HUES48 (cell line): Measurements from ENCODE around the gene GPX4.

Experiments used
- H3K27ac ChIP-seq: one replicate; pipeline ENCODE4 v1.7.0; 2013; ENCODE audit warnings: low read depth, low read length, inconsistent platforms
- H3K27me3 ChIP-seq: 2 replicates; pipeline ENCODE4 v1.6.1; 2013; ENCODE audit warnings: mild to moderate bottlenecking, low read length; ENCODE audit not compliant: control insufficient read depth, insufficient read depth
- H3K36me3 ChIP-seq: 2 replicates; pipeline ENCODE4 v1.6.1; 2013; ENCODE audit warnings: low read length; ENCODE audit not compliant: control insufficient read depth, insufficient read depth
- H3K4me1 ChIP-seq: 2 replicates; pipeline ENCODE4 v1.6.1; 2013; ENCODE audit warnings: mild to moderate bottlenecking, low read length; ENCODE audit not compliant: control insufficient read depth, insufficient read depth
- H3K4me3 ChIP-seq: 2 replicates; pipeline ENCODE4 v1.5.1; 2013; ENCODE audit warnings: mild to moderate bottlenecking, low read depth, low read length
- H3K9ac ChIP-seq: 2 replicates; pipeline ENCODE4 v1.6.1; 2013; ENCODE audit warnings: mild to moderate bottlenecking, low read depth, low read length, moderate library complexity
- H3K9me3 ChIP-seq: 2 replicates; pipeline ENCODE4 v1.6.1; 2013; ENCODE audit warnings: low read length; ENCODE audit not compliant: control insufficient read depth, insufficient read depth

GPX4 gene

GRCh38 chr19:1106841-1107660 lies 3.3 kb downstream of the GPX4 start:
- H3K36me3 ChIP-seq = peaks cover 35% of the 10 kb centered on the region
- H3K4me1 ChIP-seq = peaks cover 5% of the 10 kb centered on the region
- no peak overlapping the region for H3K4me3 ChIP-seq
- H3K9me3 ChIP-seq = no peaks in the 10 kb centered on the region
- H3K9ac ChIP-seq = no peak overlapping the region
- no peaks in the 10 kb centered on the region for H3K27me3 ChIP-seq
- peak overlapping the region; percentile 37 for H3K27ac ChIP-seq

- Histone ChIP-seq H3K9ac (no peak overlapping the region), H3K27me3 (no peaks in the 10 kb centered on the region), H3K36me3 (peaks cover 35% of the 10 kb centered on the region), H3K27ac (peak overlapping the region; percentile 37), H3K9me3 (no peaks in the 10 kb centered on the region), H3K4me1 (peaks cover under 1% of the 10 kb centered on the region; the same call in 1 of the 2 replicates), H3K4me3 (no peak overlapping the region)
Observed at GRCh38 chr19:1107661-1108261, 4.0 kb downstream of the GPX4 start.

- H3K9ac ChIP-seq = no peak overlapping the region
Observed at GRCh38 chr19:1108291-1109031, 4.7 kb downstream of the GPX4 start.

GRCh38 chr19:1109032-1109551 lies 5.3 kb downstream of the GPX4 start:
- peaks cover 36% of the 10 kb centered on the region for H3K36me3 ChIP-seq
- H3K4me1 ChIP-seq = no peaks in the 10 kb centered on the region; the same call in 1 of the 2 replicates
- no peak overlapping the region for H3K4me3 ChIP-seq
- no peaks in the 10 kb centered on the region for H3K27me3 ChIP-seq
- no peak overlapping the region for H3K9ac ChIP-seq
- no peaks in the 10 kb centered on the region for H3K9me3 ChIP-seq
- H3K27ac ChIP-seq = no peak overlapping the region

More at GRCh38 chr19:1108291-1109031, 4.7 kb downstream of the GPX4 start:
- Histone ChIP-seq H3K4me3 (no peak overlapping the region), H3K9me3 (no peaks in the 10 kb centered on the region), H3K36me3 (peaks cover 35% of the 10 kb centered on the region), H3K4me1 (no peaks in the 10 kb centered on the region; the same call in 1 of the 2 replicates), H3K27ac (no peak overlapping the region), H3K27me3 (no peaks in the 10 kb centered on the region)

GRCh38 chr19:1109697-1110671 lies 6.2 kb downstream of the GPX4 start:
- no peaks in the 10 kb centered on the region for H3K27me3 ChIP-seq
- H3K27ac ChIP-seq = no peak overlapping the region
- no peaks in the 10 kb centered on the region for H3K9me3 ChIP-seq
- peaks cover 40% of the 10 kb centered on the region for H3K36me3 ChIP-seq
- H3K9ac ChIP-seq = no peak overlapping the region
- no peaks in the 10 kb centered on the region; the same call in 1 of the 2 replicates for H3K4me1 ChIP-seq
- H3K4me3 ChIP-seq = no peak overlapping the region

- Histone ChIP-seq H3K27ac (no peak overlapping the region), H3K27me3 (no peaks in the 10 kb centered on the region), H3K4me1 (no peaks in the 10 kb centered on the region; the same call in 1 of the 2 replicates), H3K9me3 (no peaks in the 10 kb centered on the region), H3K36me3 (peaks cover 38% of the 10 kb centered on the region), H3K9ac (no peak overlapping the region), H3K4me3 (no peak overlapping the region)
Observed at GRCh38 chr19:1110809-1111640, 7.2 kb downstream of the GPX4 start.

GRCh38 chr19:1111641-1112267 lies 8.0 kb downstream of the GPX4 start:
- H3K27ac ChIP-seq = no peak overlapping the region

GRCh38 chr19:1112268-1113029 lies 8.7 kb downstream of the GPX4 start:
- Histone ChIP-seq H3K9ac (peak overlapping the region; percentile 12; the same call in 1 of the 2 replicates), H3K9me3 (no peaks in the 10 kb centered on the region), H3K27me3 (no peaks in the 10 kb centered on the region), H3K36me3 (peaks cover 38% of the 10 kb centered on the region), H3K4me3 (no peak overlapping the region), H3K4me1 (no peaks in the 10 kb centered on the region; the same call in 1 of the 2 replicates), H3K27ac (no peak overlapping the region)

More at GRCh38 chr19:1111641-1112267, 8.0 kb downstream of the GPX4 start:
- Histone ChIP-seq H3K9ac (no peak overlapping the region), H3K9me3 (no peaks in the 10 kb centered on the region), H3K27me3 (no peaks in the 10 kb centered on the region), H3K4me3 (no peak overlapping the region), H3K4me1 (no peaks in the 10 kb centered on the region; the same call in 1 of the 2 replicates), H3K36me3 (peaks cover 38% of the 10 kb centered on the region)
